CD14-positive monocyte (primary cell): Measurements from ENCODE around the gene KIAA1191. TPM values are rescaled to one million over a fixed set of nuclear protein-coding genes. Genes with fewer than 3 reads are reported as not detected.

Experiments used
- DNase-seq, 3 donors: peaks; one replicate each; pipeline ENCODE4 v3.0.0-alpha.2; 2011 to 2022
- H2AFZ ChIP-seq: 2 replicates; pipeline ENCODE4 v1.6.0; 2012; ENCODE audit warnings: mild to moderate bottlenecking, low read depth, low read length, inconsistent platforms; ENCODE audit not compliant: insufficient read depth, poor library complexity, severe bottlenecking
- H3K27ac ChIP-seq, 2 donors: 1 replicate in 1 of 2; 2 replicates in 1 of 2; pipeline ENCODE4 v1.5.1; 2012 to 2013; ENCODE audit warnings: low read length in 2 of 2, control low read depth in 1 of 2, inconsistent platforms in 1 of 2, low read depth in 1 of 2, mild to moderate bottlenecking in 1 of 2
- H3K27me3 ChIP-seq, 2 donors: one replicate each; pipeline versions ENCODE4 v1.6.0 to v1.6.1; 2011 to 2013; ENCODE audit warnings: low read length in 2 of 2; ENCODE audit not compliant: control insufficient read depth in 2 of 2, insufficient read depth in 2 of 2
- H3K36me3 ChIP-seq, 2 donors: replicated peaks in 1 of 2; 1 replicate in 1 of 2; 2 replicates in 1 of 2; pipeline versions ENCODE4 v1.5.1 to v1.6.1; 2012 to 2013; ENCODE audit warnings: low read length in 2 of 2, control low read depth in 1 of 2, inconsistent platforms in 1 of 2, mild to moderate bottlenecking in 1 of 2; ENCODE audit not compliant: insufficient read depth in 2 of 2, control insufficient read depth in 1 of 2
- H3K4me1 ChIP-seq, 2 donors: 1 replicate in 1 of 2; 2 replicates in 1 of 2; pipeline versions ENCODE4 v1.5.1 to v1.6.1; 2012 to 2013; ENCODE audit warnings: low read length in 2 of 2, control low read depth in 1 of 2, inconsistent platforms in 1 of 2, mild to moderate bottlenecking in 1 of 2, moderate library complexity in 1 of 2; ENCODE audit not compliant: insufficient read depth in 2 of 2, control insufficient read depth in 1 of 2
- H3K4me2 ChIP-seq: replicated peaks from 2 replicates; pipeline ENCODE3; 2012; ENCODE audit warnings: low read length, moderate library complexity, mild to moderate bottlenecking; ENCODE audit not compliant: poor library complexity, severe bottlenecking; ENCODE audit errors: extremely low read depth
- H3K4me3 ChIP-seq, 3 experiments: fragments of 200-600 bp in 1 of 3; sonication (generic) in 1 of 3; replicated peaks in 1 of 3; 1 replicate in 2 of 3; 2 replicates in 1 of 3; pipeline ENCODE4 v1.5.1; 2011 to 2013; ENCODE audit warnings: low read length in 3 of 3, mild to moderate bottlenecking in 3 of 3, control low read depth in 2 of 3, low read depth in 2 of 3, inconsistent platforms in 1 of 3, moderate library complexity in 1 of 3
- H3K79me2 ChIP-seq: 2 replicates; pipeline ENCODE4 v1.6.0; 2012; ENCODE audit warnings: mild to moderate bottlenecking, control low read depth, inconsistent platforms, low read length, moderate library complexity; ENCODE audit not compliant: insufficient read depth
- H3K9ac ChIP-seq: 2 replicates; pipeline ENCODE4 v1.6.0; 2017; ENCODE audit warnings: low read length, mild to moderate bottlenecking; ENCODE audit not compliant: insufficient read depth, poor library complexity, severe bottlenecking
- H3K9me3 ChIP-seq, 2 donors: replicated peaks in 1 of 2; 1 replicate in 1 of 2; 2 replicates in 1 of 2; pipeline versions ENCODE4 v1.5.1 to v1.6.1; 2012 to 2013; ENCODE audit warnings: low read length in 2 of 2, control low read depth in 1 of 2; ENCODE audit not compliant: control insufficient read depth in 1 of 2, insufficient read depth in 1 of 2
- H4K20me1 ChIP-seq: 2 replicates; pipeline ENCODE4 v1.6.0; 2012; ENCODE audit warnings: mild to moderate bottlenecking, low read length, control low read depth, moderate library complexity; ENCODE audit not compliant: insufficient read depth
- H3K27ac Mint-ChIP-seq, 7 donors: one replicate each; pipeline ENCODE4 v1.8.0; 2020; ENCODE audit warnings: mild to moderate bottlenecking in 7 of 7, mixed read lengths in 7 of 7, moderate library complexity in 6 of 7, inconsistent platforms in 2 of 7
- H3K27me3 Mint-ChIP-seq, 3 donors: one replicate each; pipeline ENCODE4 v1.8.0; 2021 to 2022; ENCODE audit warnings: low read depth in 3 of 3, mild to moderate bottlenecking in 3 of 3, mixed read lengths in 3 of 3, moderate library complexity in 3 of 3, inconsistent platforms in 1 of 3
- H3K36me3 Mint-ChIP-seq, 2 donors: one replicate each; pipeline ENCODE4 v1.8.0; 2020; ENCODE audit warnings: mixed read lengths in 2 of 2, inconsistent platforms in 1 of 2, mild to moderate bottlenecking in 1 of 2
- H3K4me1 Mint-ChIP-seq: one replicate; pipeline ENCODE4 v1.8.0; 2020; ENCODE audit warnings: mild to moderate bottlenecking, mixed read lengths
- H3K4me3 Mint-ChIP-seq, 2 donors: one replicate each; pipeline ENCODE4 v1.8.0; 2020; ENCODE audit warnings: mild to moderate bottlenecking in 2 of 2, mixed read lengths in 2 of 2, moderate library complexity in 1 of 2
- H3K9me3 Mint-ChIP-seq, 7 donors: one replicate each; pipeline ENCODE4 v1.8.0; 2020 to 2022; ENCODE audit warnings: mixed read lengths in 7 of 7, mild to moderate bottlenecking in 6 of 7, moderate library complexity in 6 of 7, inconsistent platforms in 2 of 7
- WGBS: methylation state at CpG from one replicate; pipeline ENCODE4 v1.1.5; 2013; ENCODE audit warnings: missing lambda C conversion rate; ENCODE audit not compliant: insufficient coverage; 5-methylcytosine and 5-hydroxymethylcytosine counted together
- intact Hi-C, 2 donors: fragments of 100-400 bp; cut with micrococcal nuclease; formaldehyde crosslinking; loops; one replicate each; pipeline versions ENCODE4 v1.15.0 to v1.15.1; 2023
- polyA plus RNA-seq, 3 donors: library from polyadenylated mRNA; depleted of rRNA in 1 of 3; unstranded in 2 of 3; stranded (reverse) in 1 of 3; fragments of 300-500 nt in 2 of 3; fragments of >200 nt in 1 of 3; fragmentation: Illumina TruSeq in 2 of 3; gene quantifications; 1 replicate in 2 of 3; 2 replicates in 1 of 3; pipeline ENCODE4 v1.2.3, GENCODE V29; 2012 to 2021
- TF ChIP-seq, protein P1 (sequence below): fragments of 200-600 bp; IDR thresholded peaks from one replicate; pipeline ENCODE4 v1.8.0; 2022; ENCODE audit warnings: antibody characterized with exemption, mild to moderate bottlenecking

The KIAA1191 gene
- polyA plus RNA-seq, 3 donors = 32.3 to 36.4 (median 32.5) TPM

GRCh38 chr5:176337913-176338312, 23.7 kb downstream of the KIAA1191 start:
- Mint-ChIP-seq H3K36me3 (peaks cover 63 to 70% of the 10 kb centered on the region in 2 donors), H3K9me3 (peaks cover 0 to 8% (median 0%) of the 10 kb centered on the region in 7 donors), H3K27ac (no peak overlapping the region), H3K27me3 (no peaks in the 10 kb centered on the region), H3K4me1 (no peaks in the 10 kb centered on the region), H3K4me3 (no peak overlapping the region)
- Histone ChIP-seq H3K36me3 (peaks cover 28 to 97% of the 10 kb centered on the region in 2 donors), H3K4me3 (no peak overlapping the region), H3K27ac (no peak overlapping the region), H3K79me2 (no peaks in the 10 kb centered on the region), H3K4me2 (no peak overlapping the region), H2AFZ (no peak overlapping the region), H3K4me1 (no peaks in the 10 kb centered on the region), H4K20me1 (no peaks in the 10 kb centered on the region), H3K9me3 (no peaks in the 10 kb centered on the region), H3K9ac (no peak overlapping the region), H3K27me3 (no peaks in the 10 kb centered on the region)
- intact Hi-C loops = no loop called here
- TF ChIP-seq, protein P1, sequence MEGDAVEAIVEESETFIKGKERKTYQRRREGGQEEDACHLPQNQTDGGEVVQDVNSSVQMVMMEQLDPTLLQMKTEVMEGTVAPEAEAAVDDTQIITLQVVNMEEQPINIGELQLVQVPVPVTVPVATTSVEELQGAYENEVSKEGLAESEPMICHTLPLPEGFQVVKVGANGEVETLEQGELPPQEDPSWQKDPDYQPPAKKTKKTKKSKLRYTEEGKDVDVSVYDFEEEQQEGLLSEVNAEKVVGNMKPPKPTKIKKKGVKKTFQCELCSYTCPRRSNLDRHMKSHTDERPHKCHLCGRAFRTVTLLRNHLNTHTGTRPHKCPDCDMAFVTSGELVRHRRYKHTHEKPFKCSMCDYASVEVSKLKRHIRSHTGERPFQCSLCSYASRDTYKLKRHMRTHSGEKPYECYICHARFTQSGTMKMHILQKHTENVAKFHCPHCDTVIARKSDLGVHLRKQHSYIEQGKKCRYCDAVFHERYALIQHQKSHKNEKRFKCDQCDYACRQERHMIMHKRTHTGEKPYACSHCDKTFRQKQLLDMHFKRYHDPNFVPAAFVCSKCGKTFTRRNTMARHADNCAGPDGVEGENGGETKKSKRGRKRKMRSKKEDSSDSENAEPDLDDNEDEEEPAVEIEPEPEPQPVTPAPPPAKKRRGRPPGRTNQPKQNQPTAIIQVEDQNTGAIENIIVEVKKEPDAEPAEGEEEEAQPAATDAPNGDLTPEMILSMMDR = no peak
- 100% methylated on average over 1 of the region's 1 CpG for WGBS
- DNase-seq = no peak

DNA sequence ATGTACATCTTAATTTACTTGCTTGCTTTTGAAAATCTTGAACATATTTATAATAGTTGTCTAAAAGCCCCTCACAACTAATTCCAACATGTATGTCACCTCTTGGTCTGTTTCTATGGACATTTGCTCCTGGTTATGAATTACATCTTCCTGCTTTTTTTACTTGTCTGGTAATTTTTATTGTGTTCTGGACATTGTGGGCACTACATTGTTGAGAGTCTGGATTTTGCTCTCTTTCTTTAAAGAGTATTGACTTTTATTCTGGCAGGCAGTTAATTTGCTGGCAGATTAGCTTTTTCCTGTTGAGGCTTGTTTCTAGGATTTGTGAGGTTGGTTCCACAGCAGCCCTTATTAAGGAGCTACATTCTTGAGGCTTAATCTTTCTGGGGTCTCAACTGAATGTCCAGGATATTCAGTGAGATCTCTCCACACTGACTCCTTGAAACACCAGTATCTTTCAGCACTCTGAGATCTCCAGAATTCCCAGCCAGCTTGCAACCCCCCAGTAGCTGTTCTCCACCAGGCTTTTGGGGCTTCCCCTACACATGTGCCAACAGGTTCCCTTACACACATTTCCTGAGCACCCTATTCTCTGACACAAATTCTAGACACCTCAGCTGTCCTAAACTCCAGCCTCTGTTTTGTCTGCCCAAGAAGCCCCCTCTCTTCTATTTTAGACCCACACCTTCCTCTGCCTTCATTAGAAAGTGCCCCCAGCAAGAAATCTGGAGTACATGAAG, 27.4 kb downstream of the KIAA1191 start:
- H3K9ac ChIP-seq = no peak overlapping the region
- no peak overlapping the region for H3K4me3 ChIP-seq
- Mint-ChIP-seq H3K9me3 (peaks cover 0 to 8% (median 0%) of the 10 kb centered on the region in 7 donors), H3K27ac (no peak overlapping the region), H3K4me1 (no peaks in the 10 kb centered on the region), H3K36me3 (peaks cover 49 to 63% of the 10 kb centered on the region in 2 donors), H3K4me3 (no peak overlapping the region), H3K27me3 (no peaks in the 10 kb centered on the region)
- H3K27ac ChIP-seq = no peak overlapping the region
- no peaks in the 10 kb centered on the region for H4K20me1 ChIP-seq
- H3K4me2 ChIP-seq = no peak overlapping the region
- TF ChIP-seq, protein P1 = no peak
- no peaks in the 10 kb centered on the region for H3K9me3 ChIP-seq
- no peak overlapping the region for H2AFZ ChIP-seq
- H3K4me1 ChIP-seq = no peaks in the 10 kb centered on the region
- H3K79me2 ChIP-seq = no peaks in the 10 kb centered on the region
- intact Hi-C loops = no loop called here
- no peaks in the 10 kb centered on the region for H3K27me3 ChIP-seq
- no peak for DNase-seq
- peaks cover 21 to 63% of the 10 kb centered on the region in 2 donors for H3K36me3 ChIP-seq
